Cortex of kidney (tissue), 1 donor: Measurements from ENCODE around the gene ZSCAN20.

ENCODE experiments used
- DNase-seq: peaks from one replicate; lab custom pipeline; 2025; lab: John Stamatoyannopoulos, UW

ZSCAN20 gene

GRCh38 chr1:33443705-33444180 lies 28.7 kb upstream of the ZSCAN20 start:
- DNase-seq, result no peak

DNA sequence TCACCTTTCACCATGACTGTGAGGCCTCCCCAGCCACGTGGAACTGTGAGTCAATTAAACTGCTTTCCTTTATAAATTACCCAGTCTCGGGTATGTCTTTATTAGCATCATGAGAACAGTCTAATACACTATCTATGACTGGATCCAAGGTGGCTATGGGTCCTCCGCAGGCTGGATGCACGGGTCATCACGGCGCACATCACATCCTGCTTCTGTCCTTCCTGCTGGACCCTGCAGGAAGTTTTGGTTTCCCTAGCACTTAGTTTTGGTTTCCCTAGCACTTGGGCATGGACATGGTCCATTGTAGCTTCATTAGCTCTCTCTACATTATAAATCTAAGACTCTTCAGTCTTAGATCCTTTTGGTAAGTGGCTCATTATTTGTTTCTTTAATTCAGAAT lies 27.3 kb upstream of the ZSCAN20 start:
- no peak for DNase-seq

DNA sequence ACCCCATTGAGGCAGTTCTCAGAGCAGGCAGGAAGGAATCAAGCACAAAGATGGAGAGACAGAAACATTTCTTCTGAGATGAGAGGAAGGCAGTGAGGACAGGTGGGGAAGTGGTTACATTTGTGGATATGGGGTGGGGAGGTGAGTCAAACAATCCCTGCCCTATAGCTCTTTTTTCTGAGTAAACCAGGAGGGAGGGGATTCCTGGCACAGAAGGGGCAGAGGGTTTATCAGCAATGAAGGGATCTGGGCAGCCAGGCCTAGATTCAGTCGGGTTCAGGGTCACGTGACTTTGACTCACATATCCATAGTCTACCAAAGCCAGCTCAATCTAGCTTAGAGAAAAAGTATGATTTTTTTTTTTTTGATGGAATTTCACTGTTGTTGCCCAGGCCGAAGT lies 25.9 kb upstream of the ZSCAN20 start:
- DNase-seq, result no peak

- no peak for DNase-seq
Observed at GRCh38 chr1:33454646-33455282, 17.7 kb upstream of the ZSCAN20 start.

DNA sequence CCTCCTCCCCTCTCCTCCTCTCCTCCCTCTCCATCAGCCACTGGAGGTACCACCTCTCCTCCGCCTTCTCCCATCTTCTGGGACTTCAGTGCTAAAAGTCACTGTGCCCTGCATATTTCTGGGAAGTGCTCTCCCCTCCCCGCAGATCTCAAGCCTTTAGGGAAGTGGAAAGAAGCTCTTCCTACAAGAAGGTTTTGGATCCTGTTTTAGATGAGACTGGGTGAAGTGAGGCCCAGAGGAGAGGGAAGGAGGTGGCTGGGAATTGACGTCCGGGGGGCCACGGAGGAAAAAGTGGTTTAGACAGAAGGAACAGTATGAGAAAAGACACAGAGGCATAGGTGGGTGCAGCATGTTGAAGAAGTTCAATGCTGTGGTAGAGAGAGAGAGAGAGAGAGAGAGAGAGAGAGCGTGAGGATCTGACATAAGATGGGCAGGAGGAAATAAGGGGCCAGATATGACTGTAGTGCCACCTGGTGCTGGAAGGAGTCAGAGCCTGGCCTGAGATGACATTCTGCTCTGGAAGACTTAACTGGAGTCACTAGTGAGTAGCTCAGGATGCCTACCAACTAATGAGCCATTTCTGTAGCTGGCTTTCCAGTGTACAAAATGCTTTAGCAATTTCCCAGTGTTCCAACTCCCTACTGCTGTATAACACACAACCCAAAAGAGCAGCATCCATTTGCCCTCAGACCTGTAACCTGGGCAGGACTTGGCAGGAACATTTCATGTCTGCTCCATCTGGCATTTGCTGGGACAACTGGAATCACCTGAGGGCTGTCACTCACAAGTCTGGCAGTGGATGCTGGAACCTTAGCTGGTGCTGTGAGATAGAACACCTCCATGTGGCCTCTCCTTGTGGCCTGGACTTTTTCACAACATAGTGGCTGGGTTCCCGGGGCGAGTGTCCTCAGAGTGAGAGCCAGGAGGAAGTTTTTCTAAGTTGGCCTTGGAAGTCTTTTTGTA lies 16.6 kb upstream of the ZSCAN20 start:
- DNase-seq, result no peak

GRCh38 chr1:33456502-33456886 lies 16.0 kb upstream of the ZSCAN20 start:
- no peak for DNase-seq

DNA sequence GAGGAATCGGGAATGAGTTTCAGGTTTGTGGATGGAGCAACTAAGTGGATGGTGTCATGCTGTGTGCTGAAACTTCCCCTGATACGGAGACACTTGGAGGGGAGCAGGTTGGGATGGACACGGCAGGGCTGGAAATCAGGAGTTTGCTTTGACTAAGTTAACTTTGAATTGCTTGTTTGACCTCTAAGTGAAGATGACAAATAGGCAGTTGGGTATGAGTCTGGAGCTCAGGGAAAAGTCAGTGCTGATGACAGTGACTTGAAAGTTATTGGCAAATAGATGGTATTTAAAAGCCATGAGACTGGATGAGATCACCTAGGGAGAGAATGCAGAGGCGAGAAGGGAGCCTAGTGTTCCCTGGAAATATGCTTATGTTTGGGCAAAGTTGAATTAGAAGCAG lies 12.8 kb upstream of the ZSCAN20 start:
- DNase-seq, result no peak

DNA sequence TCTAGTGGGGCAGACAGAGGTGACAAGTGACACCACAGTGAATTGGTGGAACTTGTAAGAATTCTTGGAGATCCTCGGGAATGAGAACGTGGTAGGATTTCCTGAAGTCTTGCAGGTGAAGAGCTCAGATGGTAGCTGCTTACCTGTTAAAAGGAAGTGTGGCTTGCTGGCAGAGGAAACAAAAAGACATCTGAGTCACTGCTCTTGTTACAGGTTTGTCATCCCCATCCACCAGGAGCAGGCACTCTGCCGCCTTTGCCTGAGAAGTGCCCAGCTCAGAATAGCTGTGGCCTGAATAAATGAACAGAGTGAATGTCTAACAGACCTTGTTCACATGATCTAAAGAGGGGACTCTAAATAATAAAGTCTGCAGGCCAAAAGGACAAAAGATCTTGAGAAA lies 12.3 kb upstream of the ZSCAN20 start:
- no peak for DNase-seq

- DNase-seq, result no peak
Observed at GRCh38 chr1:33460947-33461629, 11.4 kb upstream of the ZSCAN20 start.

GRCh38 chr1:33462405-33463164 lies 9.9 kb upstream of the ZSCAN20 start:
- no peak for DNase-seq

- no peak for DNase-seq
Observed at GRCh38 chr1:33464552-33464951, 7.9 kb upstream of the ZSCAN20 start.

GRCh38 chr1:33465316-33465715 lies 7.1 kb upstream of the ZSCAN20 start:
- no peak for DNase-seq

- DNase-seq, result no peak
Observed at GRCh38 chr1:33466159-33466558, 6.3 kb upstream of the ZSCAN20 start.

DNA sequence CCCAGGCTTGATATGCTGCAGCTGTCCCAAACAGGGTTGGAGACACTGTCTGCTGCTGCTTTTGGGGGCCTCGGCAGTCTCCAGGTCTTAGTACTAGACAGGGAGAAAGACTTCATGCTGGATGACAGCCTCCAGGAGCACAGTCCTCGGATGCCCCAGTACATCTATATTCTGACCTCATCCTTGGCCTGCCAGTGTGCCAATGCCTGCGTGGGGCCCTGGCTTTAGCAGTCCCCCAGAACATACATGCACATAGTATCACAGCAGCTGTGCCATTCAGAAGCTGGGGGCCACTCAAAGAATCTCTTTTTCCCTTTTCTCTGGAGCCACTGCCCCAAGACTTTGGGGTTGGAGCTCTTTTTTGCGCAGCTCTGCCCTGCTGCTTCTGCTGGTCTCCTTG lies 4.4 kb upstream of the ZSCAN20 start:
- DNase-seq, result no peak

GRCh38 chr1:33468531-33468930 lies 3.9 kb upstream of the ZSCAN20 start:
- no peak for DNase-seq

GRCh38 chr1:33468967-33469366 lies 3.5 kb upstream of the ZSCAN20 start:
- no peak for DNase-seq

GRCh38 chr1:33469691-33470090 lies 2.8 kb upstream of the ZSCAN20 start:
- no peak for DNase-seq

DNA sequence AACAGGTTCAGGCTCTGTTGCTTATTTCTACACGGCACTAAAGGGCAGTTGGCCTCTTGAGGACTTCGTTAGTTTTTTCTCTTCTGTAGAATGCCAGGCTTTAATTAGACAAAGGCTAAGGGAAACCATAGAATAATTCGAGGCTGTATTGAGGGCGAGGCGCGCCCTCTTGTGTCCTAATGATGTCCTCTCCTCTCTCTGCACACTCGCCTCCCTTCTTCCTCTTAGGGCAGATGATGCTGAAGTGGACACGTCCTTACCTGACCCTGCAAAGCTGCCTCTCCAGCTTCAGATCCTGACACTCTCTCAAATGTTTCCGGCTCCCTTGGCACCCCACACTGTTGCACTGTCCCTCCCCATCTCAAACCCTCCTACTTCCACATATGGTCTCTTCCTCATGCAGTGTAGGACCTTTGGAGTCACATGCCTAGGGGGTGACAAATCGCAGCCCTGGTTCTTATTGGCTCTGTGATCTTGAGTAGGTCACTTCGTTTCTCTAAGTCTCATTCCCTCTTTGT lies 1.9 kb upstream of the ZSCAN20 start:
- no peak for DNase-seq

DNA sequence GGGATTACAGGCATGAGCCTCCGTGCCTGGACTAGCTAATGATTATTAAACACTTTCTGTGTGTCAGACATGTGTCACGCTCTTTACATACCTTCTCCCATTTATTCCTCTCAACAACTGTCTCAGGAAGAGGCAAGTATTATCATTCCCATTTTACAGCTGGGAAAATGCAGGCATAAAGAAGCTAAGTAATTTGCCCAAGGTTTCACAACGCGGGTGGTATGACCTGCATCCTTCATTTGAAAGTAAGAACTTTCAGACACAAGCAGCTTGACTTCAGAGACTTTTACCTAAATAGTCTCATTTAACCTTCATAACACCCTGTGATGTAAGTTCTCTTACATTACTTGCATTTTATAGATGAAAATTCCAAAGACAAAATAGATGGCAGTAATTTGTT lies 1.0 kb upstream of the ZSCAN20 start:
- no peak for DNase-seq

- no peak for DNase-seq
Observed at GRCh38 chr1:33473900-33474299, 1.5 kb downstream of the ZSCAN20 start.

DNA sequence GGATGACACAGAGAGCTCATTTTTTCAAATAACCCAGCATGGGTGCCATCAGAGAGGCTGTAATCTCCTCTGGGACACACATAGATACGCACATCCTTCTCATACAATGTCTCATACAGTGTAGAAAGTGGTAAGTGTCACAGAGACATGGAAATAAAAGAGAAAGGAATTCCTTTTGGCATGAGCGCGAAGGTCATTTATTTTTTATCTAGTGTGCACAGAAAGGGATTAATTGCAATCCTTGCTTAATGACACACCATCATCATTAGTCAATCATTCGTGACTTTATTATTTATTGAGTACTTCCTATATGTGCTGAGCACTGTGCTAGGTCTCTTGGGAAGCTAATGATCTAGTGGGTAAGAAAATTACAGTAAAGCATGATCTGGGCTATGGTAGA lies 5.0 kb downstream of the ZSCAN20 start:
- no peak for DNase-seq

- DNase-seq, result no peak
Observed at GRCh38 chr1:33482412-33482811, 10.0 kb downstream of the ZSCAN20 start.
